CD4-positive, alpha-beta T cell (primary cell): ENCODE measurements around the gene MSH2. TPM values are rescaled to one million over a fixed set of nuclear protein-coding genes. Genes with fewer than 3 reads are reported as not detected.
"Not testable (repeated sequence)": the region's sequence is repeated elsewhere in the genome, so short reads cannot be mapped to it uniquely, and the experiment has no call there.

Experiments
- ATAC-seq: fragments of 200-7000 bp; cut with Tn5 transposase; one replicate; pipeline ENCODE4 v1.10.0; 2022; ENCODE audit warnings: mild to moderate bottlenecking; ENCODE audit not compliant: poor library complexity
- CTCF ChIA-PET: fragments of 350-600 bp; sonication (Branson Sonifier 250); formaldehyde crosslinking; loops from one replicate; lab custom pipeline; 2021; ENCODE audit warnings: antibody characterized with exemption, inconsistent platforms; lab: Charles Lee
- POLR2A ChIA-PET: fragments of 350-600 bp; sonication (Branson Sonifier 250); formaldehyde crosslinking; loops from one replicate; lab custom pipeline; 2021; ENCODE audit warnings: antibody characterized with exemption, inconsistent platforms; lab: Charles Lee
- DNase-seq, 14 experiments: peaks; one replicate each; pipeline ENCODE4 v3.0.0-alpha.2; 2013 to 2020; ENCODE audit warnings: mixed read lengths in 2 of 14
- H3K27ac ChIP-seq, 2 donors: one replicate each; pipeline versions ENCODE4 v1.5.1 to v1.7.0; 2013; ENCODE audit warnings: low read length in 2 of 2, low read depth in 1 of 2, mild to moderate bottlenecking in 1 of 2
- H3K27me3 ChIP-seq, 2 experiments: 1 replicate in 1 of 2; 2 replicates in 1 of 2; pipeline versions ENCODE4 v1.6.1 to v1.7.0; 2013; ENCODE audit warnings: low read length in 2 of 2, control low read depth in 1 of 2, mild to moderate bottlenecking in 1 of 2, moderate library complexity in 1 of 2; ENCODE audit not compliant: insufficient read depth in 2 of 2, control insufficient read depth in 1 of 2
- H3K36me3 ChIP-seq: one replicate; pipeline ENCODE4 v1.6.1; 2013; ENCODE audit warnings: low read length, control low read depth; ENCODE audit not compliant: insufficient read depth
- H3K4me1 ChIP-seq: one replicate; pipeline ENCODE4 v1.6.1; 2013; ENCODE audit warnings: low read length, control low read depth; ENCODE audit not compliant: insufficient read depth
- H3K4me3 ChIP-seq: one replicate; pipeline ENCODE4 v1.5.1; 2013; ENCODE audit warnings: mild to moderate bottlenecking, low read length, moderate library complexity
- H3K9me3 ChIP-seq, 2 experiments: 1 replicate in 1 of 2; 2 replicates in 1 of 2; pipeline versions ENCODE4 v1.6.1 to v1.7.0; 2013; ENCODE audit warnings: low read length in 2 of 2, mild to moderate bottlenecking in 2 of 2, control low read depth in 1 of 2, moderate library complexity in 1 of 2; ENCODE audit not compliant: control insufficient read depth in 1 of 2, insufficient read depth in 1 of 2
- H3K27ac Mint-ChIP-seq: one replicate; pipeline ENCODE4 v1.8.0; 2020; ENCODE audit warnings: mixed read lengths
- H3K27me3 Mint-ChIP-seq: one replicate; pipeline ENCODE4 v1.8.0; 2021; ENCODE audit warnings: mixed read lengths
- H3K36me3 Mint-ChIP-seq: one replicate; pipeline ENCODE4 v1.8.0; 2021; ENCODE audit warnings: low read depth, mixed read lengths
- H3K4me1 Mint-ChIP-seq: one replicate; pipeline ENCODE4 v1.8.0; 2021; ENCODE audit warnings: low read depth, mixed read lengths
- H3K4me3 Mint-ChIP-seq: one replicate; pipeline ENCODE4 v1.8.0; 2020; ENCODE audit warnings: mild to moderate bottlenecking, mixed read lengths
- H3K9me3 Mint-ChIP-seq: one replicate; pipeline ENCODE4 v1.8.0; 2020; ENCODE audit warnings: mixed read lengths
- CTCF ChIP-seq: fragments of 200-600 bp; IDR thresholded peaks from one replicate; pipeline ENCODE4 v1.8.0; 2022; ENCODE audit warnings: antibody characterized with exemption, mild to moderate bottlenecking
- intact Hi-C, 2 experiments: fragments of 100-400 bp; cut with DNase I in 1 of 2; cut with micrococcal nuclease in 1 of 2; formaldehyde crosslinking; loops; one replicate each; pipeline versions ENCODE4 v1.15.1 to v1.9.0; 2023 to 2025; cut with DNase I, micrococcal nuclease
- total RNA-seq, 174 experiments: library from RNA in 2 of 174; stranded (reverse) in 2 of 174; gene quantifications; one replicate each; pipeline ENCODE4 v1.2.3 and lab custom pipeline; 2021 to 2026

The MSH2 gene
- total RNA-seq, 2 experiments from 2014 or later, result 7.1 to 8.2 TPM

- Mint-ChIP-seq H3K4me3 (no peak overlapping the region), H3K36me3 (peaks cover 64% of the 10 kb centered on the region), H3K27ac (no peak overlapping the region), H3K4me1 (no peaks in the 10 kb centered on the region), H3K27me3 (no peaks in the 10 kb centered on the region), H3K9me3 (no peaks in the 10 kb centered on the region)
- ATAC-seq, result no peak
- peaks cover 0 to 5% of the 10 kb centered on the region in 2 experiments for H3K9me3 ChIP-seq
- POLR2A ChIA-PET, result no interaction called here
- H3K27ac ChIP-seq, result no peak overlapping the region
- no peaks in the 10 kb centered on the region for H3K27me3 ChIP-seq
- CTCF ChIA-PET, result no interaction called here
- DNase-seq, result no peak
- TF ChIP-seq CTCF, result no peak
- peaks cover 5% of the 10 kb centered on the region for H3K36me3 ChIP-seq
- intact Hi-C loops, result no loop called here
- H3K4me3 ChIP-seq, result no peak overlapping the region
- no peaks in the 10 kb centered on the region for H3K4me1 ChIP-seq
These were observed 48.8 kb downstream of the MSH2 start for GRCh38 chr2:47451790-47452189.

GRCh38 chr2:47452761-47453160, 49.8 kb downstream of the MSH2 start:
- Histone ChIP-seq H3K4me1 (no peaks in the 10 kb centered on the region), H3K4me3 (no peak overlapping the region), H3K27me3 (no peaks in the 10 kb centered on the region), H3K27ac (no peak overlapping the region), H3K9me3 (peaks cover 0 to 5% of the 10 kb centered on the region in 2 experiments), H3K36me3 (peaks cover 5% of the 10 kb centered on the region)
- DNase-seq (no peak), ATAC-seq (no peak)
- Mint-ChIP-seq H3K27ac (no peak overlapping the region), H3K4me1 (peaks cover 3% of the 10 kb centered on the region), H3K36me3 (peaks cover 67% of the 10 kb centered on the region), H3K9me3 (no peaks in the 10 kb centered on the region), H3K27me3 (no peaks in the 10 kb centered on the region), H3K4me3 (no peak overlapping the region)
- POLR2A ChIA-PET, result no interaction called here
- CTCF ChIA-PET, result no interaction called here
- intact Hi-C loops, result no loop called here
- no peak for TF ChIP-seq CTCF

- H3K4me1 ChIP-seq, H3K27me3 ChIP-seq, ATAC-seq, H3K4me3 ChIP-seq, DNase-seq, H3K4me3 Mint-ChIP-seq, H3K36me3 ChIP-seq, H3K27ac Mint-ChIP-seq, H3K27ac ChIP-seq, H3K27me3 Mint-ChIP-seq, POLR2A ChIA-PET, H3K9me3 Mint-ChIP-seq, CTCF ChIA-PET, H3K9me3 ChIP-seq, intact Hi-C loops: not testable (repeated sequence)
- peaks cover 14% of the 10 kb centered on the region for H3K4me1 Mint-ChIP-seq
- peaks cover 56% of the 10 kb centered on the region for H3K36me3 Mint-ChIP-seq
These were observed 51.9 kb downstream of the MSH2 start for GRCh38 chr2:47454818-47455217.

GRCh38 chr2:47455411-47455810, 52.5 kb downstream of the MSH2 start:
- Histone ChIP-seq H3K4me3 (no peak overlapping the region), H3K36me3 (peaks cover 3% of the 10 kb centered on the region), H3K9me3 (peaks cover 0 to 5% of the 10 kb centered on the region in 2 experiments), H3K4me1 (no peaks in the 10 kb centered on the region), H3K27me3 (no peaks in the 10 kb centered on the region), H3K27ac (no peak overlapping the region)
- CTCF ChIA-PET, result no interaction called here
- H3K27me3 Mint-ChIP-seq, result no peaks in the 10 kb centered on the region
- DNase-seq, result no peak
- peaks cover 61% of the 10 kb centered on the region for H3K36me3 Mint-ChIP-seq
- intact Hi-C loops, result no loop called here
- H3K4me3 Mint-ChIP-seq, result no peak overlapping the region
- no peak for TF ChIP-seq CTCF
- POLR2A ChIA-PET, result no interaction called here
- ATAC-seq, result no peak
- peaks cover 14% of the 10 kb centered on the region for H3K4me1 Mint-ChIP-seq
- H3K9me3 Mint-ChIP-seq, result no peaks in the 10 kb centered on the region
- no peak overlapping the region for H3K27ac Mint-ChIP-seq
